ENCODE results near the gene TXNDC11. TPM values are rescaled to one million over a fixed set of nuclear protein-coding genes. Genes with fewer than 3 reads are reported as not detected.

TXNDC11 gene
- total RNA-seq, 6 experiments from 2014 or later: 38.8 to 49.0 (median 44.4) TPM

DNA sequence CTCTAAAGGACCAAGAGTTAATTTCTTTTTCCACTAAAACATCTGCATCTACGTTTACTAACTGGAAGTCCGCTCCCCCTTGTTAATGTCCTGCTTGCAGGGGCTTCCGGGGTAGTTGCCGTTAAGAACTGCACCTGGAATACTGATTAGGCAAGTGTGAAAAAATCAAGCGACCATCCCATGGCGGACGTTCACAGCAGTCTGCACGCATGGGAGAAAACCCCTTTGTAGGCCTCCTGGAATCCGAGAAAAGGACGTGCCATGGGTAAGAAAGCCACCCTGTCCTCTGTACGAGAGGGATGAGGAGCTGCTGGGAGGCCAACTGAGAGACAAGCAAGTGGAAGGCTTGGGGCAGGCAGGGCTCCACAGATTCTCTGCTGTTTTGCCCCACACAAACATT lies 59.5 kb downstream of the TXNDC11 start:
- H3K27ac Mint-ChIP-seq: peak overlapping the region; percentile 86
- H3K9me3 Mint-ChIP-seq: no peaks in the 10 kb centered on the region
- H3K4me1 Mint-ChIP-seq (ENCODE audit: low read depth): peaks cover 68% of the 10 kb centered on the region
- H3K4me3 Mint-ChIP-seq: peak overlapping the region; percentile 35
- H3K27me3 Mint-ChIP-seq (ENCODE audit: insufficient read depth): peaks cover 3% of the 10 kb centered on the region; the same call in 1 of the 2 replicates
- H3K36me3 Mint-ChIP-seq (ENCODE audit: low read depth): peaks cover 32% of the 10 kb centered on the region
- no peak for DNase-seq
- TF ChIP-seq, protein P1, sequence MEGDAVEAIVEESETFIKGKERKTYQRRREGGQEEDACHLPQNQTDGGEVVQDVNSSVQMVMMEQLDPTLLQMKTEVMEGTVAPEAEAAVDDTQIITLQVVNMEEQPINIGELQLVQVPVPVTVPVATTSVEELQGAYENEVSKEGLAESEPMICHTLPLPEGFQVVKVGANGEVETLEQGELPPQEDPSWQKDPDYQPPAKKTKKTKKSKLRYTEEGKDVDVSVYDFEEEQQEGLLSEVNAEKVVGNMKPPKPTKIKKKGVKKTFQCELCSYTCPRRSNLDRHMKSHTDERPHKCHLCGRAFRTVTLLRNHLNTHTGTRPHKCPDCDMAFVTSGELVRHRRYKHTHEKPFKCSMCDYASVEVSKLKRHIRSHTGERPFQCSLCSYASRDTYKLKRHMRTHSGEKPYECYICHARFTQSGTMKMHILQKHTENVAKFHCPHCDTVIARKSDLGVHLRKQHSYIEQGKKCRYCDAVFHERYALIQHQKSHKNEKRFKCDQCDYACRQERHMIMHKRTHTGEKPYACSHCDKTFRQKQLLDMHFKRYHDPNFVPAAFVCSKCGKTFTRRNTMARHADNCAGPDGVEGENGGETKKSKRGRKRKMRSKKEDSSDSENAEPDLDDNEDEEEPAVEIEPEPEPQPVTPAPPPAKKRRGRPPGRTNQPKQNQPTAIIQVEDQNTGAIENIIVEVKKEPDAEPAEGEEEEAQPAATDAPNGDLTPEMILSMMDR (IDR thresholded peaks at IDR 0.05): no peak

DNA sequence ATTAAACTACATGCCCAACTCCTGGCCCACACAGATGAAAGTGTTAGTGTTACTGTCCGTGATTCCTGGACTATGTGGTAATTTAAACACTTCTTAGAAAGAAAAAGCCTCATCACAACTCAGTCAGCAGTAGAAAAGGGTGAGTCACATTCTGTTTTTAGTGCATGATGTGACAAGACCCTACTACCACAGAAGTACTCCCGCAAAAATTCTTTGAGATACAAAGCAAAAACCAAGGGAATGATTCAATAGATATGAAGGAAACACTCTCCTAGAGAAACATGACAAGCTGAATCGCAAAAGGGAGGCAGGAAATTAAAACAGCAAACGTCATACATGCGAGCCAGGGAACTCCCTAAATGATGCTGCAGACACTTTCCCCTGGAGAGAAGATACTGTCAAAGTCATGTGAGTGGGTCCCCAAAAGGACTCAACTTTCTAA lies 60.0 kb downstream of the TXNDC11 start:
- peak overlapping the region; percentile 86 for H3K27ac Mint-ChIP-seq
- H3K36me3 Mint-ChIP-seq (ENCODE audit: low read depth): peaks cover 33% of the 10 kb centered on the region
- TF ChIP-seq, protein P1 (IDR thresholded peaks at IDR 0.05): no peak
- H3K4me3 Mint-ChIP-seq: peak overlapping the region; percentile 35
- H3K4me1 Mint-ChIP-seq (ENCODE audit: low read depth): peaks cover 71% of the 10 kb centered on the region
- H3K9me3 Mint-ChIP-seq: no peaks in the 10 kb centered on the region
- peaks cover 3% of the 10 kb centered on the region for H3K27me3 Mint-ChIP-seq (ENCODE audit: insufficient read depth)
- DNase-seq: peak; percentile 89

DNA sequence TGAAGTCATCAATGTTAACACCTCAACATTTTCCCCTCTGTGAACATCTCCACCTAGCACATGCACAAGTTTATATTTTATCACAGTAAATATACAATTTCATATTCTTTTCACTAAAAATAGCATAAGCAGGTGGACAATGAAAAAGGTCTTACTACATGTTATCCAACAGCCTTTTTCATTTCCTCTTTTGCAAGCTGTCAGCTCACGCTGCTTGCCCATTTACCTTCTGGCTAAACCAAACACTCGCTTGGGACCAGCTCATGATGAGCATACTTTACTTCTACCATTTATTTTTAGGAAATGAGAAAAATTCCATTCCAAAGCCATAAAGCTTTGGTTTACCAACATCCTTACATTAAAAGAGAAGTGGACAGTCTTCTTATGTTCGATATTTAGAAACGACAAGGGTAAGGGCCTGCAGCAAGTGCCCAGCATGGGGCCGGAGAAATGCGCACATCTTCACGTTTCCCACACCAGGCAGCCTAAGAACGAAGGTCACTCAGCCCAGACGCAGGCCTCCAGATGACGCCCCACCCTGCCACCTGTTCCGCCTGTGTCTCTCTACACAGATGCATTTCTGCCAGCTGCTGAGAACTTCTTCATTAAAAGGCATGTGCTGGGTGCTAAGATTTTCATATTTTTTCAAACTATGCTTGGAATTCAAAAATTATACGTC lies 60.5 kb downstream of the TXNDC11 start:
- peaks cover 71% of the 10 kb centered on the region for H3K4me1 Mint-ChIP-seq (ENCODE audit: low read depth)
- H3K4me3 Mint-ChIP-seq: no peak overlapping the region
- H3K27ac Mint-ChIP-seq: peak overlapping the region; percentile 86
- TF ChIP-seq, protein P1 (IDR thresholded peaks at IDR 0.05): no peak
- H3K27me3 Mint-ChIP-seq (ENCODE audit: insufficient read depth): peaks cover 4% of the 10 kb centered on the region
- DNase-seq: no peak
- H3K36me3 Mint-ChIP-seq (ENCODE audit: low read depth): peaks cover 28% of the 10 kb centered on the region
- no peaks in the 10 kb centered on the region for H3K9me3 Mint-ChIP-seq

DNA sequence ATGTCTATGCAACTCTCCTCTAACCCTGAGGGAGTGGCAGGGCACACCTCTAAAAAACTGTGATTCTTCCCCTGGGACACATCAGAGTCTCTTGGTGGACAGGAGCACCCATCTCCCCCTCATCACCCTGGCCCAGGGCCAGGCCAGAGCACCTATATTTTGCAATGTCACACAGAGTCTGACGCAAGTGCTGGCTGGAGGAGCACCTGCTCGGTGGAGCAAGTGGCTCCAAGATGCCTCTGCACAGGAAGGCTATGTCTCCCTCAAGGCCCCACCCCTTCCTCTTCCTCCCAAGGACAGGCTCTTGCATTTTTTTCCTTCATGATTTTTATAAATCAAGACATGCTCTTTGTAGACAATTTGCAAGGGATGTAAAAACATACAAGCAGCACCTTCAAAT lies 61.1 kb downstream of the TXNDC11 start:
- no peaks in the 10 kb centered on the region for H3K9me3 Mint-ChIP-seq
- TF ChIP-seq, protein P1 (IDR thresholded peaks at IDR 0.05): no peak
- H3K4me3 Mint-ChIP-seq: no peak overlapping the region
- H3K27ac Mint-ChIP-seq: no peak overlapping the region
- peaks cover 67% of the 10 kb centered on the region for H3K4me1 Mint-ChIP-seq (ENCODE audit: low read depth)
- peaks cover 28% of the 10 kb centered on the region for H3K36me3 Mint-ChIP-seq (ENCODE audit: low read depth)
- H3K27me3 Mint-ChIP-seq (ENCODE audit: insufficient read depth): peaks cover 6% of the 10 kb centered on the region
- no peak for DNase-seq

DNA sequence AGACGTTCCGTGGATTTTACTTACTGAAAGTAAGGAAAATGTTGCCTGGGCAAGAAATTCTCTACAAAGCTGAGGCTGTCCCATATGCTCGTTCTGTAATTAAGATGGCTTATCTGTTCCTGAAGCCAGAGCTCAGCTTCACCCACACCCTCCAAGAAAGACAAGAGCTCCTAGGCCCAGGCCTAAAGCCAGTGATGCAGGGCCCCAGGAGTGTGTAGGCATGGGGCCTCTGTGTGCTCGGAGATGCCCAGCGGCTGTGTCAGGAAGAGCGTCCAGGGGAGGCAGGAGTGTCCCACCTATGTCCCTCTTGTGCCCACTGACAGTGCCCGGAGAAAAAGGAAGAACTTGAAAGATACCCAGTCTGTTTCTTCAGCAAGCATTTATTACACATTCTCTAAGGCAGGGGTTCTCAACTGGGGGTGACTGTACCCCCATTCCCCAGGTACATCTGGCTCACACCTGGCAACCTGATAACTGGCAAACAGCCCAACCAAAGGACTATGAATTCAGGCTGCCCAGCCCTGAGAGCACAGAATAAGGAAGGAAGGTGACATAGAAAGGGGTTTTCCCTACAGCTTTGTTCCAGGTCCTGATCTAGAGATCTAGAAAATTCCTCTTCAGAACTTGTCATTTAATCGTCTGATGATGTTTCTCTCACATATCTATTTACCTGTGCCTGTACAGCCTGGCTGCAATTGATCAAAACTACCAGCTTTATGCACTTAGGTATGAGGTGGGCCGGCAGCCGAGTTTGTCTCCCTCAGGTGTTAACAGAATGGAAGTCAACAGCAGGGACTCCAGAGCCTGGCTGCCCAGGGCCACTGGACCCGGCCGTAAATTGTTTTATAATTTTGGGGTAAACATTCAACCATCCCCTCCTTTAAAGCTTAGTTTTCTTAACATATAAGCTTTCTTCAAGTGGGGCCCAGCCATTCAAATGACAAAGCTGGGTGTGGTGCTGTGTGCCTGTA lies 62.4 kb downstream of the TXNDC11 start:
- Mint-ChIP-seq H3K27me3 (ENCODE audit: insufficient read depth) (peaks cover 7% of the 10 kb centered on the region), H3K36me3 (ENCODE audit: low read depth) (peaks cover 28% of the 10 kb centered on the region), H3K27ac (no peak overlapping the region), H3K4me3 (no peak overlapping the region), H3K9me3 (no peaks in the 10 kb centered on the region), H3K4me1 (ENCODE audit: low read depth) (peaks cover 56% of the 10 kb centered on the region)
- TF ChIP-seq, protein P1 (IDR thresholded peaks at IDR 0.05): no peak
- DNase-seq: no peak
